OCI-M1 (cell line): ENCODE measurements around the gene LMCD1.

Experiments
- DNase-seq: peaks from one replicate; lab custom pipeline; 2025; lab: John Stamatoyannopoulos, UW

The LMCD1 gene

DNA sequence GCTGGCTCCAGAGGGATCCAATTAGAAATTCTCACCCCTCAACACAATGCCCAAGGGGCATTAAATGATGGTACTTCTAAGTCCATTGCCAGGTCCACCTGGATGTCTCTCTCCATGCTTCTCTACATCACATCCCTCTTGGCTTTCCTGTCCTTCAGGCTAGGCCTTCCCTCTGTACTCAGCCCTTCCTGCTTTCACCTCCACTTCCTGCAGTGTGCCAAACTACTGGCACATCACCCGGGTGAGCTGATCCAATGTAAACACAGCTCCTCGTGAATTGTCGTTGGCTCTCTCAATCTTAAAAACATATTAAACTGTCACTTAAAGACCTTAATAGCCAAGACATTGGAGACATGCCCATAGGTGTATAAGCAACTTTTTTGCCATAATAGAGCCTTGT lies 4.0 kb downstream of the LMCD1 start:
- no peak for DNase-seq

DNA sequence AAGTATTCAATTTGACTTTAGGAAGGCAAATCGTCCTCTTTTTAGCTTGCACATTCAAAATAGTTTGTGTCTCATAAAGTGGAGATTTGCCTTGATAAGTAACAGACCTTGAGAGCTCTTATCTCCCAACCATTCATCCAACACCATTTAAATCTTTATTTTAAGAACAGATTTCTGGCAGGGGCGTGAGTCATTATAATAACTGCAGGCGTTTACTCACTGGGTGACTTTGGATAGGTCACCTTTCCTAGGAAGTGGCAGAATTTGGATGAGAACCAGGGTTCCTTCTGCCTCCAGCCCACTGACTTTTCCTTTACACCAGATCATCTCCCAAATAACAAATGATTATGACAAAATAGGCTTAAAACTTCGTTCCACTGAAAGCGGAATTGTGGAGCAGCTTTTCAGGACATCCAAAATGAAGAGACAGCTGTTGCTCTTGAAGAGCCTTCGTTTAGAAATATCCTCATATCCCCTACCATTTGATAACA lies 5.0 kb downstream of the LMCD1 start:
- DNase-seq, result no peak

GRCh38 chr3:8507496-8507895 lies 5.9 kb downstream of the LMCD1 start:
- DNase-seq, result no peak

DNA sequence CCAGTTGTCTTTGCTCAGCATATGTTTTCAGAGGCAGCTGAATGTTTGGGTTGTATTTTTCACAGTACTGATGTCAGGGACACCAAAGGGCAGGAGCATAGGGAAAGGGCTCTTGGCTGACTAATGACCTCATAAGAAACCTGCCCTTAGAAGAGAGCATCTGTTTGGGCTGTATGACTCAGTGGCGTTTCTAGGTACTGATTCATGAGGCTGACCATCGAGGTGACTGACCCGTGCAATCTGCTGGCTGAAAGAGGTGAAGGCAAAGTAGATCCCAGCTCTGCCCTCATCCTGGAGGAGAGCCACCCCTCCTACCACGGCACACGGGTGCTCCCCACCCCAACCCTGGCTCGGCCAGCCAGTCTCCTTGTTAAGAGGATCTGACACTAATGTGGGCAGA lies 8.3 kb downstream of the LMCD1 start:
- no peak for DNase-seq

DNA sequence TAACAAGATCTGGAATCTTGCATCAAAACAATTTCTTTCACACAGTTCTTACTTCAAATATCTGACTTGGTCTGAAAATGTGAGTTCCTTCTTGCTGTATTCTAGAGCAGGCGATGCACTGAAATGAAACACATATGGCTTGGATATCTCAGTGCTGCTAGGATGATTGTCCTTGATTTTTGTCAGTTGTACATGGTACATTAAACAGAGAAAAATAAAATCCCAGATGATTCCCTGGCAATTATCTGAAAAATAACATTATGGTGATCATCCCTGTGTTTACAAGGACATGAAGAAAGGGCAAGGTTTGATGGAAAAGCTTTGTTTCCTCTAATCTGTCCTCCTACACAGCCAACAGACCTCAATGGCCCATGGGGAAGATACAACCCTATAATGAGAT lies 10.6 kb downstream of the LMCD1 start:
- no peak for DNase-seq

GRCh38 chr3:8516047-8516661 lies 14.5 kb downstream of the LMCD1 start:
- no peak for DNase-seq

DNA sequence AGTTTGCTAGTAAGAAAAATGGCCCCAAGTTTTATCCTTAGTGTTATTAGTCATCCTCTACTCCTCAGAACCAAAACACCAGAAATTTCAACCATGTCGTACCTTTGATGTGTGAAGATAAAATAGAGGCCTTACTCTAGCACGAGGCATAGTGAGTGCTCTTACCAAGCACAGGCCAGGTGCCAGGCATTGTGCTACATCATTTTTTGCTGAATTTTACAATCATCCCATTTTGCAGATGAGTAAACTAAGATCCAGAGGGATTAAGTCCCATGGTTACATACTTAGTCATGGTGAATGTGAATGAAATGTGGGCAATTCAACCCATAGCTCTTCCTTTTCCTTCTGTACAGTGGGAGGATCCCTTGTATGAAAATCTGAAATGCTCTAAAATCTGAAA lies 15.2 kb downstream of the LMCD1 start:
- no peak for DNase-seq

DNA sequence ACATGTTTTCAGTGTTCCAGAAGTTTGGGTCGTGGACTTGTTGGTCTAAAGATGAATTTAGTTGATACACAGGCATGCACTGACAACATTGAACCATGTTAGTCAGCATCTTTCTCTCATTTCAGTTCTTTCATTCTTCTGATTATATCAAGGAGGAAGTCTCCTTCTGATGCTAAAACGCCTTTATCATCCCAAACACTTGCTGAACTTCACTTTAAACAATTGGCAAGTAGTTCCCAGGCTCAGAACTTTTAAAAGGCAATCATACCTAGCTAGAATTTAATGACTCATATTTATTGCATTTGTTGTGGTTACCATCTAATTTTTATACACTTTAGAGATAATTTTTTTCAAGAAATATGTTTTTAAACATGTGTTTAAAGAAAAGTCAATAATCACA lies 15.9 kb downstream of the LMCD1 start:
- DNase-seq, result peak; percentile 63

DNA sequence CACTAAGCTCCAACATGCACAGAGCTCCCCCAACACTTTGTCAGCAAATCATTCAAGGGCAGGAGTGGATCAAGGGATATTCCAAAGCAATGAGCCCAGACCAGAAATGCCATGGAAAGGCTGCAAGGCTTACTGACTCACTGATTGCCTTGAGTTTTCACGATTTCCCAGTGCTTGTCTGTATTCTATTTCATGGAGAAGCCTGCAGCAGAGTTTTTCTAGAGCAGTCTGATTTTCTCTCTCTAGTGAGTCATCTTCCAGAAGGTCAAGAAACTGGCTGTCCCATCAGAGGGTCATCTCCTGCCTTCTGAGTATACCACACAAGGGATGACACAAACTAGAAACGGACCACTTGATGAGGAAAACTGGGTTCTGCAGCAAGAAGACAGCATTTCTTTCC lies 16.5 kb downstream of the LMCD1 start:
- no peak for DNase-seq

GRCh38 chr3:8519156-8519555 lies 17.5 kb downstream of the LMCD1 start:
- DNase-seq, result no peak

GRCh38 chr3:8519774-8520448 lies 18.3 kb downstream of the LMCD1 start:
- no peak for DNase-seq

GRCh38 chr3:8520816-8521403 lies 19.3 kb downstream of the LMCD1 start:
- no peak for DNase-seq

GRCh38 chr3:8523041-8523440 lies 21.4 kb downstream of the LMCD1 start:
- DNase-seq, result no peak

DNA sequence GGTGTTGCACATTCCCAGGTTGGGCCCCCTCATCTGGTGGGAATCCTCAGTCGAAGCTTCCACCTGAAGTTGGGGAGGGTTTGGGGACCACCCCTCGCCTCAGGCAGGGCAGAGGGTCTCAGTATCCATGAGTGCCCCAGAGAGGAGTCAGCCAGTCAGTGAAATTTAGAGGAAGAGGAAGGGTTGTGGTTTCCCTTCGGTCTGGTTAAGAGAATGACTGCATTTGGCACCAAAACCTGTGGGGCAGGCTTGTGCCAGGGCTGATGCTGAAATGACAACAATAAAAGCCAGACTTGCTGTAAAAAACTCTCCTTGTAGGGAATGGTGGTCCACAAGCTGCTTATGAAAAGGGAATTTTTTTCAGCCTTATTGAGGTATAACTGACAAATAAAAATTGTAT lies 22.6 kb downstream of the LMCD1 start:
- no peak for DNase-seq

DNA sequence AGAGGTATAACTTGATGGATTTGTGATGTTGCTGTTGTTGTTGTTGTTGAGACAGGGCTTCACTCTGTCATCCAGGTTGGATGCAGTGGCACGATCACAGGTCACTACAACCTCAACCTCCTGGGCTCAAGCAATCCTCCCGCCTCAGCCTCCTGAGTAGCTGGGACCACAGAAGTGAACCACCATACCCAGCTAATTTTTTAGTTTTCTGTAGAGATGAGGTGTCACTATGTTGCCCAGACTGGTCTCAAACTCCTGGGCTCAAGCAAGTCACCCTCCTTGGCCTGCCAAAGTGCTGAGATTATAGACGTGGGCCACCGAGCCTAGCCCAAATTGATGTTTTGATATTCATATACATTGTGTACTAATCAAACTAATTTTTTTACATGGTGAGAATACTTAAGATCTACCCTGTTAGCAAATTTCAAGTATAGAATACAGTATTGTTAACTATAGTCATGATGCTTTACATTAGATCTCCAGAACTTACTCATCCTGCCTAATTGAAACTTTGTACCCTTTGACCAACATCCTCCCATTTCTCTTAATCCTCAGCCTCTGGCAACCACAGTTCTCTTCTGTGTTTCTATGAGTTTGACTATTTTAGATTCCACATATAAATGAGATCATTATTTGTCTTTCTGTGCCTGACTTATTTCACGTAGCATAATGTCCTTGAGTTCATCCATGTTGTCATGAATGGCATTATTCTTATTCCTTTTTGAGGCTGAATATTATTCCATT lies 23.2 kb downstream of the LMCD1 start:
- DNase-seq, result no peak

GRCh38 chr3:8525893-8526292 lies 24.3 kb downstream of the LMCD1 start:
- no peak for DNase-seq

DNA sequence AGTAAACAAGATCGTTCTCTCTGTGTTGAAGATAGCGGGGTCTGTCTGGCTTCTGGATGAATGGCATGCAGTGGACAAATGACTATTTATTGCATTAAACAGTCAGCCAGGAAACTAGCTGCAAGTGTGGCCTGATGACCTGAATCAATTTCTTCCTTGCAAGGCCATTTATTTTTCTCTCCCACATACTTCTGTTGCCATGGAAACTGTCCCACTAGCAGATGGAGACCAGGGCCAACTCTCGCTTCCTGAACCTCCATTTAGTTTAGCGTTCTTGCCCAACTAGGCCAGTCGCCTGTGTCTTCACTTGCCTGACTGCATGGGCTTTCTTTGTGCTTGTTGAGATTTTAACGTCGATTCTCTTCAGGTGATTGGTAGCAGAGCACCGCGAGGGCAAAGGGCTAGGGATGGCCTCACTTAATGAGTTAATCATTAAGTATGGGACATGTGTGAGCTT lies 27.6 kb downstream of the LMCD1 start:
- DNase-seq, result no peak

DNA sequence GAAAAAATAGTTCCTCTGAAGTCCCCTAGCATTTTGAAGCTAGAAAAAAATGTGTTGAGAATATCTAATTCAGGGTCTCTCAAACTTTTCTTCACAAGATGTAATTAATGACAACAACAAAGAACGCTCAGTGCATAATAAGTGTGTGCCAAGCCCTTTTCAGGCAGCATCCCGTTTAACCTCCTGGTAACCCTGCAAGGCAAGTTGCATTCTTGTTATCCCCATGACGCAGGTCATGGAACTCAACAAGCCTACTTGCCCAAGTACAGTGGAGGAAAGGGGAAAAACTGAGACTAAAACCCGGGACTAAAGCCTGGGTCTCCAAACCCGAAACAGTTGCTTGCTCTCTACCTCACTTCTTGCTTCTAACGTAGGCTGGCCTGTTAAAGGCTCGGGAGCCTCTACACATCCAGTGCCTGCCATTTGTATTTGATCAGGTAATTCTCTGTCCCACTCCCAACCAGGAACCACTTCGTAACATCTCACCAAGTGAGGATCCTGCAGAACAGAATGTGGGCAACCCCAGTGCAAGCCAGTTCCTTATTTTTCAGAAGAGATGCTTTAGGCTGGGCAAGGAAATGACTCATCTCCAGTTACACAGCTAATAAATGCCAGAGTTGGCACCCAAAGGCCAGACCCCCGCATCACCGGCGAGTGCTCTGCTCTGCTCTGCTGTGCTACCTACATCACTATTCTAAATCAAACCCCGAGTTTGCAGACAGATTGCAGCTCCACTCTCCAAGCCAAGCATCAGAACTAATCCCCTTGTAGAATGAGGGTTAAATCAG lies 28.3 kb downstream of the LMCD1 start:
- DNase-seq, result peak; percentile 11

DNA sequence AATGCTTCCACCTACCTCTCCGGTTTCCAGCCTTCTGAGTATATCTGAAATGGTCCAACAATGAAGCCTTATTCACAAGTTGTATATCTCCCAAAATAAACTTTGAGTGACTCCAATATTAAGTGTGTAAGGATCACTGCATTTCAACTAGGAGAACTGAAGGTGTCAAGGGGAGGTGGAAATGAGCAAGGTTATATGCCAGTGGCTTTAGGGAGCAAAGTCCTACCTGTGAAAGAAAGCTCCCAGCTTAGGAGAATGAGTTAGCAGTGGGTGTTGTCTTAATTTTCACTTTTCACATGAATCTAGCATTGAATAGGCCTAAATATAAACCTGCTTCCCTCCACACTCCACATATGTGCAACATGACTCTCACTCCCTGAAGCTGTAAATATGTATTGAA lies 29.0 kb downstream of the LMCD1 start:
- DNase-seq, result no peak

- DNase-seq, result no peak
Observed at GRCh38 chr3:8532251-8532871, 30.7 kb downstream of the LMCD1 start.
